Endometrium (tissue), 2 donors: ENCODE data around the gene PRAC1.

ENCODE experiments used
- FAIRE-seq: peaks from 2 replicates; lab custom pipeline; 2012; peaks lifted over from hg19 to GRCh38; lab: Jason Lieb, UNC
- donor health status: control.
- donor health status: control.

PRAC1 gene

DNA sequence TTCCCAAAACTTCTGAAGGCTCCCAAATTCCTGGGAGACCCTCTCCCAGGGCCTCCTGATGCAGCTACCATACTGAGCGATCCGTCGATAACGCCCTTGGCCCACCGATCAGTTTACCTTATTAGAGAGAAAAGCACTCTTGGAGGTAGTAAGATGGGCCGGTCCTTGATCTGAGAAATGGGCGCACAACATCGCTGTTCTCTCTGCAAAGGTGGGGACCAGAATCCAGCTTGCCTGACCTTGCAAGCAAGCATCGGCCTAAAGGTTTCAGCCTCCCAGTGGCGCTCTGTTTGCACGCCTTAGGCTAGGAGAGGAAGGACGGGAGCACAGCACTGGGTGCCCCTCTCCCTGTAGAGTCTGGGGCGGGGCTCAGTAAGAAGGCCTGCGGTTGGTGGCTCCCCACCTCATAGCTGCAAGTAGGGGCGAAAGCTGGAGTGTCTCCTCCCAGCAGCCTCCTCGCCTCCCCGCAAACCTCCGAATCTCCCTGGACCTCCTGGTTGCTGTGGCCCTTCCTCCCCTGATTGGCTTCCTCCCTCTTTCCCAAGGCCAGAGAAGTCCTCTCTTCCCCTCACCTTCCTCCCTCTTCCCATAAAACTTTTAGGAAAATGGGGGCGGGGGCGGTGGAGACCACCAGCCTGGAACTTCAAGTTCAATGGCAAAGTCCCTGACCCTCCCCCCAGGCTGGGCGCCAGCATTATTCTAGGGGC, at the start of gene PRAC1:
TSS of gene PRAC1 (minus strand) at position 318 of the 707 bp plus-strand sequence. CDS start at position 192, 126 bp downstream.
- FAIRE-seq, result no peak

DNA sequence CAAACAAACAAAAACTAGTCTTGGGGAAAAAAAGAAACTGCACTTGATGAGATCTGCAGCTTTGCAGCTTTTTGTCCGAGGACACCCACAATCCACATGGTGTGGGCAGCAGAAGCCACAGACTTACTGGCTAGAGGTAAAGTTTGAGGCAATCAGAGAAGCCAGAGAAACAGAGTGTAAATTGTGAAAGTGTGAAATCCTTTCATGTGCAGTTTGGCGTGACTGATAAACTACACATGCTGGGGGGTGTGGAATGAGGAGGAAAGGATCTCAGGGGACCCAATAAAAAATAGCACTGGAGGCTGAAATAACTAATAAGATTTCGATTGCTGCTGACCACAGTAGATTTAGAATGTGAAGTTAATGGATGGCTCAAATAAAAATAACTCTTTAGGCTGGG, 48.6 kb upstream of the PRAC1 start:
- no peak for FAIRE-seq

DNA sequence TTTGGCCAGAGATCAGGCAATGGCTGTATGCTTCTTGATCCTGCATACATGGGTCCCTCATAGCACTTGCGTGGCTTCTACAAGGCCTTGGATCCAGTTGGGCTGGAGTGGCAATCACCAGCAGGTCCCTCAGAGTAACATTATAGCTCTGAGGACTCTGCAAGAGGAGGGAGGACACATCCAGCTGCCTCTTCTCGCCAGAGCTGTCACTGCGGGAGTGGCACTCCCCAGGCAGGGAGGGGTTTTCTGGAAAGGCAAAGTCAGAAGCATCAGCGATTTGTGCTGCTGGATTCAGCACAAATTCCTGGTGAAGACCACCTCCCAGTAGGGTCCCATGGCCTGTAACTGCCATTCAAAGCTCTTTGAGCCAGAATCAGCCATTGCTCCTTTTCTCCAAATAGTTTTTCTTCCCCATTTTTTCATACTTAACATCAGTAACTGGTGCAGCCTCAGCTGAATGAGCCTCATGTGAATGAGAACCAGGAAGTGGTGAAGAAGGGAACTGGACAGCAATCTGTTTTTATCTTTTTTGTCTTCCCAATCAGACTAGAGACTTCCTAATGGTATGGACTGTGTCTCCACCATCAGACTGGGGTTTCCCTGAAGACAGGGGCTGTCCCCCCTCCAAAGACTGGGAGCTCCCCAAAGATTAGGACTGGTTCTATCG, 46.8 kb upstream of the PRAC1 start:
- no peak for FAIRE-seq

DNA sequence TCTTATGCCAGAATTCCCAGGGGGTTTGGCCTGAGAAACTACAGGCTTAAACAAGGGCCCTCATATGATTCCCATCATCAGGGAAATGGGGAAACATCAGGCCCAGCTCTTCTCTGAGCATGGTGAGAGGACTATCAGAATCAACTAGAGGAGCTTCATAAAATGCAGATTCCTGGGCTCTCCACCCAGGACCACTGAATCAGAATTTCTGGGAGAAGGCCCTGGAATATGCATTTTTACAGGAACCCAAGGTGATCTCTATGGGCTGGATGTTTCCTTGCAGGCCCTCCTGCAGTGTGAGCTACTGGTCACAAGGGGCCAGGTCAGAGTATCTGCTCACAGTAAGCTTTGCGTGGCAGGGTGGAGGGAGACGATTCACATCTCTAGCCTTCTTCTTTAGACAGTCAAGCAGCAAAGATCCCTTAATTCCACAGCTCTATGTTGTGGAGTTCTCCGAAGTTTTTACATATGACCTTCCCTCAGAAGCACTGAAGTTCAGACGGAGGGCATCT, 45.0 kb upstream of the PRAC1 start:
- FAIRE-seq, result no peak

DNA sequence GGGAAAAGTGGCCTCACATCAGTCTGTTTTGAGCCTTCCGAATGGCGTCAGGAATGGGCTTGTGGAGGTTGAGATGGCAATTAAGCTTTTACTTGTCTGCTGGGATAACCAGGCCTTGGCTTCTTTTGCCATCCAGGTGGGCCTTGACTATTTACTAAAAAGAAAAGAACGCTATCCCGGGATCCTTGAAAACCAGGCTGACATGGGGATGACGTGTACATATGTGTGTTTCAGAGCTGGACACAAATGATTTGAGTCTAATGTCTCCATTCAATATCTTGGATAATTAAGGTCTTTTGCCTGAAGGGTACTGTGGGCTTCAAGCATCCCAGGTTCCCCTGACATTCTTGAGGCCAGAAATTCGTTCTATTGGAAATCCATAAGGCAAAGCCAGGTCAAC, 38.8 kb upstream of the PRAC1 start:
- no peak for FAIRE-seq

DNA sequence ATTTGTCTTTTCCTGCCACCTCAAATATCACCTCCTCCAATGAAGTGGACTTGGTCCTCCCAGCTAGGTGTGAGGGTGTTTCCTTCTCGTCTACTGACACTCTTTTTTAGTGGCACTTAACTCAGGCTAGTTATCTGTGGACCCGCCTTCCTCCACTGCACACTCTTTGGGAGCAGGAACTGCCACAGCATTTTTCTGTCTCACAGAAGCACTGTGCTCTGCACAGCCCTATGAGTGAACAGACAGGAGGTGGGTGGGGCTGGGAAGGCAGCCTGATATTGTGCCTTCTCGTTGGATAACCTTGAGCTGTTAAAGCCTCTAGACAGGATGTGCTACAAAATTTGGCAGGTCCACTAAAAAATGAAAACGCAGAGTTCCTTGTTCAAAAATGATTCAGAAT, 38.1 kb upstream of the PRAC1 start:
- no peak for FAIRE-seq

DNA sequence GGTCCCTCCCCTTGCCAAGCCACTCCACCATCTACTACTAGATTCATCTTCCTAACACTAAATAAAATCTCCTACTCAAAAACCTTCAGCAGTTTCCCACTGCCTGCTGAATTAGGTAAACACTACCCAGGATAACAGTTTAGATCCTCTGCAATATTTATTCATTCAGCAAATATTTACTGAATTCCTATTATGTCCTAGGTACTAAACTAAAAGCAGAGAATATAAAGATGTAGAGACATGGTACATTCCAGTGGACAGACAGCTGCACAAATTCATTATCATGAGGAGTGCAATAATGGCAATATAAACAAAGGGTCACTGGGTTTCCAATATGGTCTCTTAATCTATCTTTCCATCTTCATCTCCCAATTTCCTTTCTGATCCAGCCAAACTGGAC, 37.0 kb upstream of the PRAC1 start:
- no peak for FAIRE-seq

DNA sequence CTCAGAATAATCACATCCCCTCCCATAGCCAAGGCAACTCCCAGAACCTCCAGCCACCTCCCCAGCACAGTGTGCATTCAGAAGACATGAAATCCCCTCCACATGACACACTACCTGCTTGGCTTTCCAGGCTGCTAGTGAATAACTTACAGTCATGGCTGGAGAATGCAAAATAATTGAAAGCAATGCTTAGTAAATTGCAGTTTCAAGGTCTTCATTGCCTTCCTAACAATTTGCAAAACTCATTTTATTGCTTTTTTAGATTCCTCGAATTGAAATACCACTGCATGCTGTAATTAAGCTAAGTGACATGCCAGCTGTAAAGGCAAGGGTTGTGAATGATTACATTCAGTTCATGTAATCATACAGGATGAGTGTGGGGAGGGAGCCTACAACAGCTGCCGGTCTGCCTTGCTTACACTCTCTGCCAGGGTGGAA, 35.2 kb upstream of the PRAC1 start:
- no peak for FAIRE-seq

DNA sequence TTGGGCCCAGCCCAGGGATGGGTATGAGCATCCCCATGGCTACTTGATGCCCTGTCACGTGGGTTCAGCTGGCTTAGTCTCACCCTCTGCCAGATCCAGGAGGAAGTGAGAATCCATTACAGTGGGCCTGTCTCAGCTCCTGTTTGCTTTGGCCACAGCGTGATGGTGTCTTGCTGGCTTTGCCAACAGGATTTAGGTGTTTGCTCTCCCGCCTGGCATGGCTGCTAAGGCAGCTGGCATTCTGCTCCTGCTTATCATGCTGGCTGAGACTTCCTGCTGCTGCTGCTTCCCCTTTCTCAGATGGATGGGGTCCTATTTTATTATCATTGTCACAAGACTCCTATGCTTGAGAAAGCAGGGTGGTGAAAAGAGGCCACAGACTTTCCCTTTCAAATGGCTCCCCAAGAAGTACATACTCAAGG, 34.5 kb upstream of the PRAC1 start:
- no peak for FAIRE-seq

DNA sequence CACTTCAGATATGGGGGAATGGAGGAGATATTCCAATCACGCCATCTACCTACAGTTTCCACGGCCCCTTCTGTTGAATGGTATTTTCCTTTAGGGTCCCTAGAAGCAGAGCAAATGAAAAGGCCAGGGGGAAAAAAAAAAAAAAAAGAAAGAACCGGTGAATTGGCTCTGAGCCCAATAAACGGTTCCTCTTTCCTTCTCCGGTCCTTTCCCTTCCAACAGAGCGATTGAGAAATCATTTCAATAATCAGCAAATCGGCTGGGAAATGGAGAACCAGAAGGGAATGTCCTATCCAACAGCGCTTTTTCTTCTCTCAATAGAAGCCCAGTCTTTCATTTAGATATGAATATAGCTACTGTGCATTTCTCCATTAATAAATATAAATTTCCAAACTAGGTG, 33.0 kb upstream of the PRAC1 start:
- FAIRE-seq, result no peak

DNA sequence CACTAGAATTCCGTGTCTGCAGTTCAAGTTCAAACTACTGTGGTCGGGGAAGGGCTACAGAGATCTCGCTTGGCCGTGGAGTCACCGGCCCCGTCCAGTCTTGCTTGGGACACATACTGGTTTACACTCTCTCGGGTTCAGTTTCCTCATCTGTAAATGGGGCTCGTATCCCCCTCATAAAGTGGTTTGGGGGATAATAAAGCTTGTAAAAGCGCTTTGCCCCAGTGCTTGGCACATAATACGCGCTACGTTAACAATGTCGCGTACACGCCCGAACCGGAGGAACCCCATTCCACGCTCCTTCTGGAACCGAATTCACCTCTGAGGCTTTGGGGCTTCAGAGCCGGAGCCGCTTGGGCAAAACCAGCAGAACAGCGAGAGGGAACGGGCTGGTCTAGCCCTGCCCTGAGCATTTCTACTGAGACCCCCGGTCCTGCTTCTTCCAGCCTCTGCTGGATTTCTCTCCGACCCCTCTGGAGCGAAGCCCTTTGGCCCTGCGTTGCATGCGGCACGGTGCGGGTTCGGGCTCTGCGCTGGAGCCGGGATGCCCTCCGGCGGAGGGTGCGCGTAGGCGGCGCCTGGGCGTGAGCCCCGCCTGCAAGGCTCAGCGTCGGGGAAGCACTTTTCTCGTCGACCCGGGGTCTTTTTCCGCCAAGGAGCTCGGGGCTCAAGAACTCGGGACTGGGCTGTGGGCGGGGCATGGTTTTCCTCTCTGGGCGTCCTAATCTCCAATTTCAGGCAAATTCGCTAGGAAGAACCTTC, 32.4 kb upstream of the PRAC1 start:
- no peak for FAIRE-seq

DNA sequence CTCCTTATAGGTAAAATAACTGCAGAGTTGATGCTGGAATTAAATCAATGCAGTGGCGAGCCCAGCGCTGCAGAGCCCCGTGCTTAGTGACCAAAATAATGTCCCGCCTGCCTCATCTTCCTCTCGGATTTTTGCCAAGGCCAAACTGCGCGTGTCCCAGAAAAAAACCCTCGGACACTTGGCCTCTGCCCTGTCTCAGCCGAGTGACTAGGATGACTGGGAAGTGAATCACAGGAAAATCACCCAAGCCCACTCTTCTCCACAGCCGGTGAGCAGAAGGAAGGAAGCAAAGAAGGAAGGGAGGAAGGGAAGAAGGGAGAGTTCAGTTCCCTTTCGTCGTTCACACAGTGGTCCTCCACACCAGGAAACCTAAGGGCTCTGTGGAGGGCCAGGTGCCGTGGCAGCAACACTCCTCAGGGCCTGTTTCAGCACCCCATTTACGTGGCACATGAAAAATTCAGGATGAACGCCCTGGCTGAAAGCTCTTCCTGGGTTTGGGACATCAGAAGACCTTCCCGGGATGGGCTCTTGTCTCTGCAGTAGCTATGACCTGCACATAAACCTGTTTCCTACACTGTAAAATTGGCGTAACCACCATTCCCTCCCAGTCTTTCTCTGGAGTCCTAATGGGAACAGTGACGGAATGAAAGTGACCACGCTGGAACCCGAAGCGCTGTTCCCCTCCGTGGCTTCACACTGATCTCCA, 31.6 kb upstream of the PRAC1 start:
- no peak for FAIRE-seq

DNA sequence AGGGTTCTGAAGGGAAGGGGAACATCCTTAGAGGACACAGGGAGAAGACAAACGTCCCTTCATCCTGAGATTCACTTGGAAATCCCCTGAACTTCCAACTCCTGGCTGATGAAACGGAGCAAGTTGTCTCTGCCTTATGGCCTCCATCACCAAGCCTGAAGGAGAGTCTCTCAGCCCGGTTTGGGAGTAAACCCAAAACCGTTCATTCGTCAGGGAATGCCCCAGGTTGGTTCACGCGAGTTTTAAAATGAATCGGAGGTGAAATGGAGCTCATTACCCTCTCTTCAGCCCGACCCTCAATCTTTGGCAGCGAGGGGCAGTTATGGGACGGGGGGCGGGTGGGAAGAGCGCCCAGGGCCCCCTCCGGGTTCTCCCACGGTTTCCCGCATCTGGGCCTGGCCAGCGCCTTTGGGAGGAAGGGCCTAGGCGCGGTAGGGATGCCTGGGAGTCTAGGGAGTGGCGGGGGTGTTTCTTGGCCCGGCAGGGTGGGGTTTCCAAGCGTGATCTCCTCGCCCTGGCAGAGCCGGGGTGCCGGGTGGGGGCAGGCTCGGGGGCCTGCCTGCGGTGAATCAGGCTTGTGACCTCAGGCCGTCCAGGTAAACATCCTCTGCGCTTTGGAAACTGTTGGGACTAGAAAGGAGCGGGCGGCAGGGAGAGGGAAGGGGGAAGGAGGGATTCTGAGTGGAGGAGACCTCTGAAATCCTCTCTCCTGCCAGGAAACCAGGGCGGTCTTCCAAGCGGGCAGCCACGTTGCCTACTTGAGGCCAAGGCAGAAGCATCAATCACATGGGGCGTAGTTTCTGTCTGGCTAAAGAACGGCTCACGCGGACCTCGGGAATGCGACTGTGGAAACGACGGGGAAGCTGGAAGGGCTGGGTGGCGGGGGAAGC, 30.3 kb upstream of the PRAC1 start:
- FAIRE-seq, result no peak

DNA sequence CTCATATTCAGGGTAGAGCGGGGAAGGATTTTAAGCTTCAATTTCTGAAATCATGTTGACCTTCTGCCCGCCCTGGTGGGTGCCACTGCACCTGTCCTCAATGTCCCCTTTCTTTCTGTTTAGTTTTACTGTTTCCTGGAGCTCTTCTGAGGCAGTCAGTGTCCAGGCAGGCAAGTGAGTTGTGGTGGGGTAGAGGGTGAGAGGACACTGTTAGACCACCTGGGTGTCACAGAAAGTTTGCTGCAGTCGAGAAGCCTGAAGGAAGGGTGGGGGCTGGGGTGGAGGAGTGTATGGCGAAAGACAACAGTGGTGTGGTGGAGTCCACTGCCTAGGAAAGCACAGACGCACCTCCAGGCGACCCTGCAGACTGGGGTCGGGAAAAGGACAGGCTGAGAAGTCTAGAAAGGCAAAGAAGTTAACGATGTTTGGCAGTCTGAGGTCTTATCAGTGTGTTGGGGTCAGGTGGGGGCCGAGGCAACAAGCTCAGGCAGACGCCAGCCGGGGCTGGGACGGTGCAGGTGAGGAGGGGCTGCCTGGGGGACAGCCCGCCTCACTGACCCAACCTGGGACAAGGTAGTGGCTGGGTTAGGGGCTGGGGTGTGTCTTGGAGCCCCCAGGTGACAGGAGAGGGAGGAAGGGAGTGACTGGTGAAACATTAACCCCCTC, 29.5 kb upstream of the PRAC1 start:
- FAIRE-seq, result no peak

DNA sequence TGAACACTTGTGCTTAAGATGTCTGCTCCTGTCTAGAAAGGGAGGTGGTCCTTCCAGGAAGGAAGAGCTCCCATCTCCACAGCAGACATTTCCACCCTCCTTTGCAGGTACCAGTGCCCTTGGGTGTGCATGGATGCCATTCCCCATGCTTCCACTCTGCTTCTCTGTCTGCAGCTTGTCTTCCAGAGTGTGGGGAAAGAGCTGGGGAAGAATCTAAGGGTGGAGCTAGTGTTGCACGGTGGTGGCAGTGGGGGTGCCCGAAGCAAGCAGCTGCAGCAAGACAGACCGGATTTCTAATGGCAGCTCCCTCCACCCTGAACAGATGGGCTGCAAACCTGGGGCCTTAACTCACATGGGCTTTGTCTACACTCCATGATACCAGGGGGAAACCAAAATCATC, 28.9 kb upstream of the PRAC1 start:
- FAIRE-seq, result no peak

DNA sequence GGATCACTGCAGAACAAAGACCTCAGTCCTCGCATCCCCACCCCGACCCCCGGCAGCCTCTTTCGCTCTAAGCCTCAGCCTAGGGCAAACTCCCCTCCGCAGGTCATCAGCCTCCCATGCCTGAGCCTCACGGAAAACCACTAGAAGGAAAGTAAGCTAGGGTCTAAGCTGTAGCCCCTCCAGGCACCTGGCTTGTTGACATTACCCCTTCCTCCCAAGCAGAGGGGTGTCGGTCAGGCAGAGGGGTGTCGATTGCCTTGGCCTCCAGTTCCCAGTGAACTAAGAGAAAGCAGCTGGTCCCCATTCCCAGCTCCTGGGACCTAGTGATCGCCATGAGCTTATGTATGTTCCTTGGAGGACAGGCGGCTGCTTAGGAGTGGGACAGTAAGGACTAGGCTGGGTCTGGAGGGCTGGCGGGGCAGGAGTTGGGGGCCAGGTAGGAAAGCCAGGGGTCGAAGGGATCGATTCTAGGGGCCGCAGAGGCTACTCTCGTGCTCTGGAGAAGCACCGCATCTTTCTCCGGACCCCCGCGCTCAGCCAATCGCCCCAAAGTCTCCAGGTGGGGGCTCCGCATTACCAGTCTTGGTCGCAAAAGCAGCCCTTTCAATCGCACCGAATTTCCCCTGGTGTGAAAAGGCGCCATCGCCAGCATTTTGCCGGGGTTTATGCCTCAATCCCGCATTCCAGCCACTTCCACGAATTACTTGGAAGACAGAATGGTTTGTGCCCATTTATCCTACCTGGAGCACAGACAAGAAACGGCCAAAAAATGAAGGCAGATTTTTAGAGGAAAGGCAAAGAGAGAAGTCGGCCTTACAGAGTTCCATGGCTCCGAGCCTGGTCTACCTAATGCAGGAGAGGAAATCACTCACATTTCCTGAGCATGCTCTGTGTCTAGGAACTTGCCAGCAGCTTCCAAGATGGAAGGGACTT, 27.6 kb upstream of the PRAC1 start:
- no peak for FAIRE-seq

DNA sequence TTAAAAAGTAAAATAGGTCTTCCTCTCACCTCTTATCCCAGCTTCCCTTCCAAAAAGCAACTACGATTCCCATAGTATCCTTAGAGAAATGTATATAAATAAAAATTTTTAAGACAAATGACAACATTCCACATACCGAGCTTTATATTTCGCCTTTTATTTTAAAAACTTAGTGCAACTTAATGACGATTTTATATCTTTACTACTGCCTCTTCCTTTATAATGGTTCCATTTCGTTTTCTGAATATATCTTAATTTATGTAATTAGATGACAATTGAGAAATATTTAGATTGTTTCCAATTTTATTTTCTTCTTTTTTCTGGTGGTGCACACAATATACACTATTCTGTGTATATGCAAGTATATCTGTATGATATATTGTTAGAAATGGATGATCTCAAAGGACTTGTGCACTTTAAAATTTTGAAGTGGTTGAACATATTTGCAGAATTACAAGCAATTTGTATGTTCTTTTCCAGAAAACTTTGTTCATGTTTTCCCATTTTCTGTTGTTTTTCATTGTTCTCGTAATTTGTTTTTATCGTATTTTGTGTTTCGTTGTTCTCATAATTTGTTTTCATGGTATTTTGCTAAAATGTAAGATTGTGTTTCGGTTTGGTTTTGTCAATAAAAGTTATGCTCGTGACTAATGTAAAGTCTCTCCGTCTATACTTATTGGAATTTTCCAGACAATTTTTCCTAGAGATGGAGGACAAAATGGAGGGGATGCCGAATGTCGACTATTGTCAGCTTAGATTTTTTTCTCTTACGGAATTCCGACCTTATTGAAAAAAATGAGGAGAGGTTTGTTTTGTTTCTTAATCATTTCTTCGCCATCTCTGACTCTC, 26.6 kb upstream of the PRAC1 start:
- FAIRE-seq, result no peak
